ENCODE results near the gene DENND4B. TPM values are rescaled to one million over a fixed set of nuclear protein-coding genes. Genes with fewer than 3 reads are reported as not detected.

The DENND4B gene
- total and polyA plus RNA-seq, 9 of the 15 experiments (the other 6 are each of a cell fraction or from before 2014, with no cell fraction given) = 9.5 to 80.5 (median 23.1) TPM

DNA sequence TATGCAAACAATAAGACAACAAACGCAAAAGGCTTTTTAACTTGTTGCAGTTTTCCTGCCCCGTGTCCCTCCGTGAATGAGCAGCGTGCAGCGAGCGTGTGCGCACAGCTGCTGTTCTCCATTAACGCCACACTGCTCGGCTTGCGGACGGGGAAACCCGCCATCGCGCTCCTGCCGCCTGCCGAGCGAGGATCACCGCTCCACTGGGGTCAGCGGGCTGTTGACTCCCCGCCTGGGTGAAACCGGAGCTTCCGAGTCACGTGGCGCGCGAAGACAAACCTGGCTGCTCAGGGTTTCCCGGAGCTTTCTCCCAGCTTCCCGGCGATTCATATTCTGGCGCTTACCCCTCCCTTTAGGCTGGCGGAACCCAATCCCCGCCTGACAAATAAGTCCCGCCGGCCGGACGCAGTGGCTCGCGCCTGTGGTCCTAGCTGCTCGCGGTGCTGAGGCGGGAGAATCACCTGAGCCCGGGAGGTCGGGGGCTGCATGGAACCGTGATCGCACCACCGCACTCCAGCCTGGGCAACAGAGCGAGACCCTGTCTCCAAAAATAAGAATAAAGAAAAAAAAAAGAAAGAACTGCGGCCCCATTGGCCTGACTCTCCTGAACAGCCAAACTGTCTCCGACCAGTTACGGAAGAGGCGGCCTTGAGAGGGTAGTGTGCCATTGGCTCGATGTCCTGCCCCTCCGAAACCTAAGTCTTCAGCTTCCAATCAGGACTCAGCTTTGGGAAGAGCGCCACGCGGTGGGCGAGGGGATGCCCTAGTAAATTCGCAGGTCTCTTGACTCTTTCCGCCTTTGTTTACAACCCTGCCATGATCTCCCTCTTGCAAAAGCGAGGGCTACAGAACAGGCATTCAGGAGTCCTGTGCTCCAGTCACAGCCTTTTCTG is 20.8 kb upstream of the DENND4B start, which contains the start of gene CREB3L4 (continued):
- TF ChIP-seq U2AF1 (optimal IDR thresholded peaks at IDR 0.05; ENCODE audit: low read depth, low read length) = no peak
- no peak for TF ChIP-seq BCLAF1 (IDR thresholded peaks at IDR 0.05; ENCODE audit: borderline replicate concordance in 1 of 2, control insufficient read depth in 1 of 2, low read depth in 2 of 2, low read length in 1 of 2)
- TF ChIP-seq MAFK (IDR thresholded peaks at IDR 0.05; ENCODE audit: low read length) = no peak; the same call in 1 of the 2 replicates
- no peak for TF ChIP-seq KLF16 (IDR thresholded peaks at IDR 0.05)
- TF ChIP-seq ZNF764 (CRISPR knock-in tag; IDR thresholded peaks at IDR 0.05; ENCODE audit: low read depth) = no peak
- peak; percentile 100 for TF ChIP-seq PKNOX1 (IDR thresholded peaks at IDR 0.05)
- peak; percentile 85 for TF ChIP-seq NFRKB (IDR thresholded peaks at IDR 0.05; ENCODE audit: low read depth)
- TF ChIP-seq ILF3 (IDR thresholded peaks at IDR 0.05; ENCODE audit: borderline replicate concordance) = no peak
- TF ChIP-seq HLTF (IDR thresholded peaks at IDR 0.05) = peak; percentile 67
- TF ChIP-seq, protein P1, sequence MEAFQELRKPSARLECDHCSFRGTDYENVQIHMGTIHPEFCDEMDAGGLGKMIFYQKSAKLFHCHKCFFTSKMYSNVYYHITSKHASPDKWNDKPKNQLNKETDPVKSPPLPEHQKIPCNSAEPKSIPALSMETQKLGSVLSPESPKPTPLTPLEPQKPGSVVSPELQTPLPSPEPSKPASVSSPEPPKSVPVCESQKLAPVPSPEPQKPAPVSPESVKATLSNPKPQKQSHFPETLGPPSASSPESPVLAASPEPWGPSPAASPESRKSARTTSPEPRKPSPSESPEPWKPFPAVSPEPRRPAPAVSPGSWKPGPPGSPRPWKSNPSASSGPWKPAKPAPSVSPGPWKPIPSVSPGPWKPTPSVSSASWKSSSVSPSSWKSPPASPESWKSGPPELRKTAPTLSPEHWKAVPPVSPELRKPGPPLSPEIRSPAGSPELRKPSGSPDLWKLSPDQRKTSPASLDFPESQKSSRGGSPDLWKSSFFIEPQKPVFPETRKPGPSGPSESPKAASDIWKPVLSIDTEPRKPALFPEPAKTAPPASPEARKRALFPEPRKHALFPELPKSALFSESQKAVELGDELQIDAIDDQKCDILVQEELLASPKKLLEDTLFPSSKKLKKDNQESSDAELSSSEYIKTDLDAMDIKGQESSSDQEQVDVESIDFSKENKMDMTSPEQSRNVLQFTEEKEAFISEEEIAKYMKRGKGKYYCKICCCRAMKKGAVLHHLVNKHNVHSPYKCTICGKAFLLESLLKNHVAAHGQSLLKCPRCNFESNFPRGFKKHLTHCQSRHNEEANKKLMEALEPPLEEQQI (IDR thresholded peaks at IDR 0.05) = no peak
- no peak for TF ChIP-seq SRSF1 (IDR thresholded peaks at IDR 0.05; ENCODE audit: low read depth, low read length)
- TF ChIP-seq MCM3 (IDR thresholded peaks at IDR 0.05) = no peak
- no peak for TF ChIP-seq LARP7 (IDR thresholded peaks at IDR 0.05)
- TF ChIP-seq TBP (optimal IDR thresholded peaks at IDR 0.05; ENCODE audit: low read depth, low read length) = peak; percentile 91
- TF ChIP-seq CBFA2T2 (conservative IDR thresholded peaks at IDR 0.05) = peak; percentile 62; the same call in 1 of the 2 replicates
- TF ChIP-seq NBN (IDR thresholded peaks at IDR 0.05; ENCODE audit: low read depth) = no peak; the same call in 1 of the 2 replicates
- TF ChIP-seq ZFX (CRISPR knock-in tag; IDR thresholded peaks at IDR 0.05) = peak; percentile 66
- no peak for TF ChIP-seq ZNF512 (tag; IDR thresholded peaks at IDR 0.05)
- TF ChIP-seq TOE1 (IDR thresholded peaks at IDR 0.05; ENCODE audit: borderline replicate concordance) = peak; percentile 93
- peak; percentile 74; the same call in 1 of the 2 replicates for TF ChIP-seq TOE1 (CRISPR knock-in tag; IDR thresholded peaks at IDR 0.05; ENCODE audit: borderline replicate concordance, low read depth)
- TF ChIP-seq ZNF507 (tag; conservative IDR thresholded peaks at IDR 0.05) = no peak

All from K562 (cell line).